Measurements from ENCODE around the gene FUZ. TPM values are rescaled to one million over a fixed set of nuclear protein-coding genes. Genes with fewer than 3 reads are reported as not detected.

FUZ gene
- total RNA-seq, 1 experiment from 2014 or later: 13.9 TPM

GRCh38 chr19:49788857-49789256 lies 24.2 kb downstream of the FUZ start:
- ChIA-PET CTCF (no interaction called here), POLR2A (no interaction called here)
- H3K9me3 ChIP-seq (ENCODE audit: control insufficient read depth, insufficient read depth, low read depth, low read length): no peaks in the 10 kb centered on the region
- DNase-seq (ENCODE audit: low read depth, low spot score) (no peak), ATAC-seq (no peak)
- no peaks in the 10 kb centered on the region for H3K4me1 ChIP-seq (ENCODE audit: control insufficient read depth, insufficient read depth, low read length)
- H3K27me3 ChIP-seq (ENCODE audit: control insufficient read depth, insufficient read depth, low read length): no peaks in the 10 kb centered on the region
- TF ChIP-seq TCF7L2 (IDR thresholded peaks at IDR 0.05; ENCODE audit: low read depth, low read length): no peak
- TF ChIP-seq, protein P1, sequence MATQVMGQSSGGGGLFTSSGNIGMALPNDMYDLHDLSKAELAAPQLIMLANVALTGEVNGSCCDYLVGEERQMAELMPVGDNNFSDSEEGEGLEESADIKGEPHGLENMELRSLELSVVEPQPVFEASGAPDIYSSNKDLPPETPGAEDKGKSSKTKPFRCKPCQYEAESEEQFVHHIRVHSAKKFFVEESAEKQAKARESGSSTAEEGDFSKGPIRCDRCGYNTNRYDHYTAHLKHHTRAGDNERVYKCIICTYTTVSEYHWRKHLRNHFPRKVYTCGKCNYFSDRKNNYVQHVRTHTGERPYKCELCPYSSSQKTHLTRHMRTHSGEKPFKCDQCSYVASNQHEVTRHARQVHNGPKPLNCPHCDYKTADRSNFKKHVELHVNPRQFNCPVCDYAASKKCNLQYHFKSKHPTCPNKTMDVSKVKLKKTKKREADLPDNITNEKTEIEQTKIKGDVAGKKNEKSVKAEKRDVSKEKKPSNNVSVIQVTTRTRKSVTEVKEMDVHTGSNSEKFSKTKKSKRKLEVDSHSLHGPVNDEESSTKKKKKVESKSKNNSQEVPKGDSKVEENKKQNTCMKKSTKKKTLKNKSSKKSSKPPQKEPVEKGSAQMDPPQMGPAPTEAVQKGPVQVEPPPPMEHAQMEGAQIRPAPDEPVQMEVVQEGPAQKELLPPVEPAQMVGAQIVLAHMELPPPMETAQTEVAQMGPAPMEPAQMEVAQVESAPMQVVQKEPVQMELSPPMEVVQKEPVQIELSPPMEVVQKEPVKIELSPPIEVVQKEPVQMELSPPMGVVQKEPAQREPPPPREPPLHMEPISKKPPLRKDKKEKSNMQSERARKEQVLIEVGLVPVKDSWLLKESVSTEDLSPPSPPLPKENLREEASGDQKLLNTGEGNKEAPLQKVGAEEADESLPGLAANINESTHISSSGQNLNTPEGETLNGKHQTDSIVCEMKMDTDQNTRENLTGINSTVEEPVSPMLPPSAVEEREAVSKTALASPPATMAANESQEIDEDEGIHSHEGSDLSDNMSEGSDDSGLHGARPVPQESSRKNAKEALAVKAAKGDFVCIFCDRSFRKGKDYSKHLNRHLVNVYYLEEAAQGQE (IDR thresholded peaks at IDR 0.05; ENCODE audit: insufficient read depth in 1 of 2, low read depth in 2 of 2, low read length in 1 of 2): no peak
- no peak for TF ChIP-seq SIN3A (IDR thresholded peaks at IDR 0.05; ENCODE audit: borderline replicate concordance, insufficient read depth, low read depth, low read length)
- no peak for TF ChIP-seq CTCF (IDR thresholded peaks at IDR 0.05)
- no peak for TF ChIP-seq POLR2AphosphoS5 (IDR thresholded peaks at IDR 0.05; ENCODE audit: low read depth, low read length)
- BruUV-seq (replicated peaks): no TSS peak
- no peaks in the 10 kb centered on the region for H3K36me3 ChIP-seq (ENCODE audit: control insufficient read depth, insufficient read depth, low read length)
- intact Hi-C loops (cut with micrococcal nuclease; ENCODE audit: unreplicated experiment) (no loop called here), in situ Hi-C loops (cut with HindIII; ENCODE audit: low pct_unique_long_range_greater_than_20kb, low sequenced_read_pairs) (no loop called here)
- H3K4me3 ChIP-seq (ENCODE audit: low read depth in 2 of 2, low read length in 2 of 2): no peak overlapping the region
- H3K27ac ChIP-seq (ENCODE audit: low read length): no peak overlapping the region

GRCh38 chr19:49787746-49788145 lies 25.3 kb downstream of the FUZ start:
- ATAC-seq: no peak
- H3K27me3 ChIP-seq (ENCODE audit: control insufficient read depth, insufficient read depth, low read length): no peaks in the 10 kb centered on the region
- ChIA-PET POLR2A (no interaction called here), CTCF (no interaction called here)
- no peaks in the 10 kb centered on the region for H3K9me3 ChIP-seq (ENCODE audit: control insufficient read depth, insufficient read depth, low read depth, low read length)
- no peaks in the 10 kb centered on the region for H3K4me1 ChIP-seq (ENCODE audit: control insufficient read depth, insufficient read depth, low read length)
- in situ Hi-C loops (cut with HindIII; ENCODE audit: low pct_unique_long_range_greater_than_20kb, low sequenced_read_pairs) (no loop called here), intact Hi-C loops (cut with micrococcal nuclease; ENCODE audit: unreplicated experiment) (no loop called here)
- H3K4me3 ChIP-seq (ENCODE audit: low read depth in 2 of 2, low read length in 2 of 2): no peak overlapping the region
- TF ChIP-seq TCF7L2 (IDR thresholded peaks at IDR 0.05; ENCODE audit: low read depth, low read length) (no peak), SIN3A (IDR thresholded peaks at IDR 0.05; ENCODE audit: borderline replicate concordance, insufficient read depth, low read depth, low read length) (no peak)
- TF ChIP-seq, protein P1 (IDR thresholded peaks at IDR 0.05; ENCODE audit: insufficient read depth in 1 of 2, low read depth in 2 of 2, low read length in 1 of 2): no peak
- no peak for DNase-seq (ENCODE audit: low read depth, low spot score)
- H3K27ac ChIP-seq (ENCODE audit: low read length): no peak overlapping the region
- no TSS peak for BruUV-seq (replicated peaks)
- H3K36me3 ChIP-seq (ENCODE audit: control insufficient read depth, insufficient read depth, low read length): no peaks in the 10 kb centered on the region
